ENCODE results near the gene METTL15.

DNA sequence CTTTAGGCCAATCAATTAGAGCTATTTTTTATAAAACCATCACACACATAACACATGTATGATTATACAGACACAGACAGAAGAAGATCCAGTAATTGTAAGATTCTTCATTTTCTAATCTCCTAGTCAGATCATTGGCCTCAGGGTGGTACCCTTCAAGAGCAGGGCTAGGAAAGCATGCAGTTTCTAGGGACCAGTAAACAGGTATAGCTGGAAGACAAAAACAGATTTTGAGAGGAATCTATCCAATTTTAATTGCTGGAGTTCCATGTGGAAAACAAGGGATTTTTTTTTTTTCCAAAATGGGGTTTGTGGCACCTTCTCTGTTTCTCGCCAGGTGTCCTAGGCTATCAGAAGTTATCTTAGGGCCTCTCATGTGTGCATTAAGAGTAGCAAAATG lies 29.6 kb downstream of the METTL15 start:
- TF ChIP-seq EZH2 (IDR thresholded peaks at IDR 0.05; ENCODE audit: borderline replicate concordance, low read length) = no peak
- TF ChIP-seq, protein P1, sequence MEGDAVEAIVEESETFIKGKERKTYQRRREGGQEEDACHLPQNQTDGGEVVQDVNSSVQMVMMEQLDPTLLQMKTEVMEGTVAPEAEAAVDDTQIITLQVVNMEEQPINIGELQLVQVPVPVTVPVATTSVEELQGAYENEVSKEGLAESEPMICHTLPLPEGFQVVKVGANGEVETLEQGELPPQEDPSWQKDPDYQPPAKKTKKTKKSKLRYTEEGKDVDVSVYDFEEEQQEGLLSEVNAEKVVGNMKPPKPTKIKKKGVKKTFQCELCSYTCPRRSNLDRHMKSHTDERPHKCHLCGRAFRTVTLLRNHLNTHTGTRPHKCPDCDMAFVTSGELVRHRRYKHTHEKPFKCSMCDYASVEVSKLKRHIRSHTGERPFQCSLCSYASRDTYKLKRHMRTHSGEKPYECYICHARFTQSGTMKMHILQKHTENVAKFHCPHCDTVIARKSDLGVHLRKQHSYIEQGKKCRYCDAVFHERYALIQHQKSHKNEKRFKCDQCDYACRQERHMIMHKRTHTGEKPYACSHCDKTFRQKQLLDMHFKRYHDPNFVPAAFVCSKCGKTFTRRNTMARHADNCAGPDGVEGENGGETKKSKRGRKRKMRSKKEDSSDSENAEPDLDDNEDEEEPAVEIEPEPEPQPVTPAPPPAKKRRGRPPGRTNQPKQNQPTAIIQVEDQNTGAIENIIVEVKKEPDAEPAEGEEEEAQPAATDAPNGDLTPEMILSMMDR (conservative IDR thresholded peaks at IDR 0.05 in 1 of 2, IDR thresholded peaks at IDR 0.05 in 1 of 2; ENCODE audit: extremely low read depth in 1 of 2, insufficient read depth in 1 of 2, low read depth in 1 of 2, low read length in 2 of 2) = no peak
